ENCODE measurements around the gene BDKRB2. TPM values are rescaled to one million over a fixed set of nuclear protein-coding genes. Genes with fewer than 3 reads are reported as not detected.

The BDKRB2 gene
- polyA plus RNA-seq, 1 donor from 2014 or later: not detected

GRCh38 chr14:96194262-96194656 lies 10.4 kb upstream of the BDKRB2 start:
- Histone ChIP-seq H4K20me1 (ENCODE audit: insufficient read depth) (no peaks in the 10 kb centered on the region), H3K9me2 (ENCODE audit: insufficient read depth, low read length) (no peaks in the 10 kb centered on the region), H3K27me3 (ENCODE audit: insufficient read depth, low read depth, low read length) (no peaks in the 10 kb centered on the region), H3K9me3 (ENCODE audit: low read length) (no peaks in the 10 kb centered on the region), H3K4me2 (ENCODE audit: low read length) (no peak overlapping the region), H3K9ac (ENCODE audit: low read length) (no peak overlapping the region), H3K27ac (ENCODE audit: low read length) (no peak overlapping the region), H3K36me3 (ENCODE audit: insufficient read depth, low read length) (no peaks in the 10 kb centered on the region), H3F3A (ENCODE audit: insufficient read depth, low read length, poor library complexity, severe bottlenecking) (no peaks in the 10 kb centered on the region), H3K79me2 (replicated peaks; ENCODE audit: insufficient read depth, low read length) (no peaks in the 10 kb centered on the region), H2AFZ (ENCODE audit: low read depth, low read length) (no peak overlapping the region), H3K4me3 (ENCODE audit: low read length) (no peak overlapping the region)
- TF ChIP-seq REST (IDR thresholded peaks at IDR 0.05; ENCODE audit: borderline replicate concordance): no peak
- no peak for TF ChIP-seq EP300 (conservative IDR thresholded peaks at IDR 0.05; ENCODE audit: poor library complexity, severe bottlenecking)
- no peak for TF ChIP-seq TAF1 (IDR thresholded peaks at IDR 0.05; ENCODE audit: low read depth)
- TF ChIP-seq RAD21 (conservative IDR thresholded peaks at IDR 0.05): no peak
- TF ChIP-seq CTCF (IDR thresholded peaks at IDR 0.05; ENCODE audit: poor library complexity, severe bottlenecking): no peak
- no peak for TF ChIP-seq POLR2AphosphoS5 (IDR thresholded peaks at IDR 0.05)
- no peak for TF ChIP-seq SMC3 (conservative IDR thresholded peaks at IDR 0.05; ENCODE audit: poor library complexity)
- TF ChIP-seq EZH2 (IDR thresholded peaks at IDR 0.05; ENCODE audit: borderline replicate concordance, insufficient read depth, low read length, poor library complexity, severe bottlenecking): no peak
- no peak for TF ChIP-seq MXI1 (conservative IDR thresholded peaks at IDR 0.05; ENCODE audit: poor library complexity, severe bottlenecking)

- Histone ChIP-seq H3K9me2 (ENCODE audit: insufficient read depth, low read length) (no peaks in the 10 kb centered on the region), H2AFZ (ENCODE audit: low read depth, low read length) (no peak overlapping the region), H3K27me3 (ENCODE audit: insufficient read depth, low read depth, low read length) (no peaks in the 10 kb centered on the region), H3F3A (ENCODE audit: insufficient read depth, low read length, poor library complexity, severe bottlenecking) (no peaks in the 10 kb centered on the region), H3K4me3 (ENCODE audit: low read length) (no peak overlapping the region), H3K9me3 (ENCODE audit: low read length) (no peaks in the 10 kb centered on the region), H3K4me2 (ENCODE audit: low read length) (no peak overlapping the region), H4K20me1 (ENCODE audit: insufficient read depth) (no peaks in the 10 kb centered on the region), H3K79me2 (replicated peaks; ENCODE audit: insufficient read depth, low read length) (no peaks in the 10 kb centered on the region), H3K27ac (ENCODE audit: low read length) (no peak overlapping the region), H3K36me3 (ENCODE audit: insufficient read depth, low read length) (no peaks in the 10 kb centered on the region), H3K9ac (ENCODE audit: low read length) (no peak overlapping the region)
- TF ChIP-seq REST (IDR thresholded peaks at IDR 0.05; ENCODE audit: borderline replicate concordance) (no peak), EZH2 (IDR thresholded peaks at IDR 0.05; ENCODE audit: borderline replicate concordance, insufficient read depth, low read length, poor library complexity, severe bottlenecking) (no peak), TAF1 (IDR thresholded peaks at IDR 0.05; ENCODE audit: low read depth) (no peak), SMC3 (conservative IDR thresholded peaks at IDR 0.05; ENCODE audit: poor library complexity) (no peak), RAD21 (conservative IDR thresholded peaks at IDR 0.05) (no peak), CTCF (IDR thresholded peaks at IDR 0.05; ENCODE audit: poor library complexity, severe bottlenecking) (no peak), POLR2AphosphoS5 (IDR thresholded peaks at IDR 0.05) (no peak), EP300 (conservative IDR thresholded peaks at IDR 0.05; ENCODE audit: poor library complexity, severe bottlenecking) (no peak), MXI1 (conservative IDR thresholded peaks at IDR 0.05; ENCODE audit: poor library complexity, severe bottlenecking) (no peak)
Observed at GRCh38 chr14:96194657-96195431, 9.8 kb upstream of the BDKRB2 start.
